NB4 (cell line): ENCODE data around the gene TEX19.

Experiments
- POLR2A ChIP-seq: IDR thresholded peaks from 2 replicates; pipeline ENCODE4 v1.6.1; 2011; ENCODE audit warnings: mild to moderate bottlenecking; ENCODE audit not compliant: insufficient read length; ENCODE audit errors: extremely low read depth
- TF ChIP-seq, protein P1 (sequence below): IDR thresholded peaks from one replicate; pipeline ENCODE4 v1.5.1; 2012; ENCODE audit warnings: low read depth, low read length
- TF ChIP-seq, protein P2 (sequence below): IDR thresholded peaks from 2 replicates; pipeline ENCODE4 v1.6.1; 2011; ENCODE audit warnings: low read depth, low read length

DNA sequence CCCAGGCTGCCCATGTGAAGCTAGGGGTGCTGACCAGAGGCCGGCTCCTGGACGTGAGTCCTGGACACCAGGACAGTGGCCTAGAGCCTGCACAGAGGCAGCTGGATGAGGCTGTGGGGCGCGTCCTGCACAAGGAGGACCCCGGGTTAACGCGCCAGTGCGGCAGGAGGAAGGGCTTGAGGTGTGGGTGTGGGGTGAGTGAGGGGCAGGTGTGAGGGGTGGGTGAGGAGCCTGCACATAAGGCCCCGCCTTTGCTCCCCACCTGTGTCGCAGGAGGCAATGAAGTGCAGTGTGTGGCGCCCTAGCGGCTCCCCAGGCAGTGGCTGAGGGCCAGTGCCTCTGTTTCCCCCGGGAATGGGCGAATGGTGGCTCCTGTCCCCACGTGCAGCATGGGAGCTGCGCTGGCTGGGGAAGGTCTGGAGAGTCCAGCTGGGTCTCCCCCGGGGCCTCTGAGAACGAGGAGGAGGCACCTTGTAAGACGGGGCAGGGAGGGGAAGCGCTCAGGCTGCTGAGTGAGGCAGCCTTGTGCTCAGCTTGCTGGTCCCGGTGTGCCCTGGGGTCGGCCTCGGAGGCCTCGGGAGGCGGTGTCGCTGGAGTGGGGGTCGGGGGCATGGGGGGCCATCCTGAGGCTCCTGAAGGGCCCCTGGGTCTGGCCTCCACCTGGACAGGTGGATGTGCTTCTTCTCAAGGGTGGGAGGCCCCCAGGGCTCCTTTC, 44.9 kb upstream of the TEX19 start:
- TF ChIP-seq, protein P1, sequence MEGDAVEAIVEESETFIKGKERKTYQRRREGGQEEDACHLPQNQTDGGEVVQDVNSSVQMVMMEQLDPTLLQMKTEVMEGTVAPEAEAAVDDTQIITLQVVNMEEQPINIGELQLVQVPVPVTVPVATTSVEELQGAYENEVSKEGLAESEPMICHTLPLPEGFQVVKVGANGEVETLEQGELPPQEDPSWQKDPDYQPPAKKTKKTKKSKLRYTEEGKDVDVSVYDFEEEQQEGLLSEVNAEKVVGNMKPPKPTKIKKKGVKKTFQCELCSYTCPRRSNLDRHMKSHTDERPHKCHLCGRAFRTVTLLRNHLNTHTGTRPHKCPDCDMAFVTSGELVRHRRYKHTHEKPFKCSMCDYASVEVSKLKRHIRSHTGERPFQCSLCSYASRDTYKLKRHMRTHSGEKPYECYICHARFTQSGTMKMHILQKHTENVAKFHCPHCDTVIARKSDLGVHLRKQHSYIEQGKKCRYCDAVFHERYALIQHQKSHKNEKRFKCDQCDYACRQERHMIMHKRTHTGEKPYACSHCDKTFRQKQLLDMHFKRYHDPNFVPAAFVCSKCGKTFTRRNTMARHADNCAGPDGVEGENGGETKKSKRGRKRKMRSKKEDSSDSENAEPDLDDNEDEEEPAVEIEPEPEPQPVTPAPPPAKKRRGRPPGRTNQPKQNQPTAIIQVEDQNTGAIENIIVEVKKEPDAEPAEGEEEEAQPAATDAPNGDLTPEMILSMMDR, result no peak
- TF ChIP-seq POLR2A, result no peak
- TF ChIP-seq, protein P2, sequence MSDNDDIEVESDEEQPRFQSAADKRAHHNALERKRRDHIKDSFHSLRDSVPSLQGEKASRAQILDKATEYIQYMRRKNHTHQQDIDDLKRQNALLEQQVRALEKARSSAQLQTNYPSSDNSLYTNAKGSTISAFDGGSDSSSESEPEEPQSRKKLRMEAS, result no peak
